ENCODE measurements around the gene HHIPL1. TPM values are rescaled to one million over a fixed set of nuclear protein-coding genes. Genes with fewer than 3 reads are reported as not detected.
A peak's percentile ranks its signal among the peaks of the same experiment; 100 is the strongest.

The HHIPL1 gene
- 0.98 TPM for polyA plus RNA-seq (ENCODE audit: insufficient read length)
- long read RNA-seq, donor 1: 0 reads
- long read RNA-seq, donor 2, full-length matches to known transcripts: 1 of 1 reads
- long read RNA-seq, donor 2, partial matches to known transcripts: 0 of 1 reads
- long read RNA-seq, donor 2, other reads (novel, unspliced or antisense): 0 of 1 reads
- long read RNA-seq, donor 3: 0 reads
- long read RNA-seq, donor 4: 0 reads
- long read RNA-seq, donor 5, full-length matches to known transcripts: 1 of 1 reads
- long read RNA-seq, donor 5, partial matches to known transcripts: 0 of 1 reads
- long read RNA-seq, donor 5, other reads (novel, unspliced or antisense): 0 of 1 reads
- long read RNA-seq, donor 6, full-length matches to known transcripts: 1 of 6 reads
- long read RNA-seq, donor 6, partial matches to known transcripts: 5 of 6 reads
- long read RNA-seq, donor 6, other reads (novel, unspliced or antisense): 0 of 6 reads
- long read RNA-seq, donor 7, full-length matches to known transcripts: 1 of 1 reads
- long read RNA-seq, donor 7, partial matches to known transcripts: 0 of 1 reads
- long read RNA-seq, donor 7, other reads (novel, unspliced or antisense): 0 of 1 reads
- long read RNA-seq, donor 8: 0 reads

- no peak for DNase-seq
Measured at GRCh38 chr14:99644723-99645544, at the start of gene HHIPL1. Gene HHIPL1 (plus strand): TSS chr14:99645129. CDS start chr14:99645208, 79 bp downstream.

GRCh38 chr14:99595524-99595923, 49.4 kb upstream of the HHIPL1 start:
- DNase-seq: no peak

DNA sequence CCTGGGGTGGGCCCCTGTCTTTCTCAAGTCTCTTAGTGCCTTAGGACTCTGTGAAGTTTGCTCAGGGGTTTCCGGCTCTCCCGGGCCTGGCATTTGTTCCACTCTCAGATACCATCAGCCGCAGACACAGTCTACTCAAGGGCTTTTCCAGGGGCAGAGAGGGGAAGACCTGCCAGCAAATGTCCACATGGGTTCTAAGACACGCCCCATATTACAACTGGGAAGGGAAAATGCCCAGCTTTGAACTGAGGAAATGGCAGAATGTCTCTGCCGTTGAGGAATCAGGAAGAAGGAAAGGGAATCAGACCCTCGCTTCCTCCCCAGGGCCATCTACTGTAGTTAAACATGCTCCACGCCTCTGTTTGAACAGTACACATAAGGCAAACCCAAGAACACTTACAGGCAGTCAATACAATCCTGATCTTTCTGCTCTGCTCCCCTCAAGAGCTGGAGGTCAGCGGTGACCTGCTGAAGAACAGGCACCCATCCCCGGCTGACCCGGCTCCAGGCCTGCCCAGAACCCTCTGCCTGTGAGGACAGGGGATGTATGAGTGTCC, 48.8 kb upstream of the HHIPL1 start:
- no peak for DNase-seq

DNA sequence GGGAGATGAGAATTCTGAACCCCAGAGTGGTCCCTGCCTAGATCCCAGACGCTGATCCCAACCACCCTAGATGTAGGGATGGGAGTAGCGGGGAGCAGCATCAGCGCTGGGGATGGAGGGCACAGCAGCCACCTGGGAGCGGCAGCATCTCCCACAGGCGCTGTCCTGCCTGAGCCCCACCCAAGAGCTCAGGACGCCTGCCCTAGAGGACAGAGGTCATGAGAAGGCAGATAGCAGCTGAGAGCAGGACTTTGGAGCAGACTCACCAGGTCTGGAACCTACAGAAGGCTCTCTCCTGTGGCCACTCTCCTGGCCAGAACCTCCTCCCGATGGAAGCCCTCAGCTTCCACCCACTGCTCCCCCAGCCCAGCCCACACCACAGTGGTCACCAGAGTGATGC, 48.2 kb upstream of the HHIPL1 start:
- DNase-seq: no peak

GRCh38 chr14:99597911-99598600, 46.9 kb upstream of the HHIPL1 start:
- no peak for DNase-seq

DNA sequence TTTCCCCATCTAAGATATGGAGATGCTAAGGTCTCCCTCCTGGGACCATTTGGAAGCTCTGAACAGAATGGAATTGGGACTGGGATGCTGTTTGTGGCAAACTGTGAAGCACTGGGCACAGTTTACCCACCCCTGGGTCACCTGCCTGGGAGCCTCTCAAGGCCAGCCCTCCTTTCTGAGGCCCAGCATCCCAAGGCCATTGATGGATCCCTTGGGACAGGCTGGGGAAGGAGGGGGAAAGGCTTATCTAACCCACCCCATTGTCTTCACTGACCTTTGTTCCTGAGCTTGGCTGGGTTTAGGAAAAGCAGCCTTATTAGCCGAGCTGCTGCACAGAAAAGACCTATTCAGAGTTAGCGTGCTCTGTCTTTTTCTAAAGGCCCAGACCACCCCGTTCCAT, 46.2 kb upstream of the HHIPL1 start:
- DNase-seq: no peak

GRCh38 chr14:99599393-99599792, 45.5 kb upstream of the HHIPL1 start:
- no peak for DNase-seq

DNA sequence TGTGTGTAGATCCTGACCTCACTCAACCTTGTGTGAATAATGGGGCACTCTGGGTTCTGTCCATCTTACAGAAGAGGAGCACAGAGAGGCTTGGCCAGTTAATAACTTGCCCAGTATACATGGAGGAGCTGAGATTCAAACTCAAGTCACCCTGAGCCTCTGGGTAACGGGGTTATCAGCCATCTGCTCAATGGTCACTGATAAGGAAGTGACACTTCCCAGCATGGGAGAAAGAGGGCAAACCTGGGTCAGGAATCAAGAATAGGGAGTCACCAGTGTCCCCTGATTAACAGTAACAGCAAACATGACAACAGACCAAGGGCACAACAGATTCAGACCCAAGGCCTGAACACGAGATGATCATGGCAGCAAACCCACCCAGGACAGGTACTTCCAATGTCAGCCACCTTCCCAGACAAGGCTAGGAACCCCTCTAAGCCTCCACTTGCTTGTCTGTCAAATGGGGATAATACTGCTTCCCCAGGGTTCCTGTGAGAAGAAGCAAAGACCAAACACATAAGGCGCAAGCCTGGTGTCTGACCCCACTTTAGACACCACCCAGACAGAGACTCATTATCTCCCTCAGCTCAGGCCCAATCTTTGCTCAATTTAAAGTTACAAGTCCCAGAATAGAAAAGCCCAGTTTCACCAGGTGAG, 44.6 kb upstream of the HHIPL1 start:
- no peak for DNase-seq

GRCh38 chr14:99601361-99601831, 43.5 kb upstream of the HHIPL1 start:
- DNase-seq: no peak

GRCh38 chr14:99602054-99602787, 42.7 kb upstream of the HHIPL1 start:
- no peak for DNase-seq

DNA sequence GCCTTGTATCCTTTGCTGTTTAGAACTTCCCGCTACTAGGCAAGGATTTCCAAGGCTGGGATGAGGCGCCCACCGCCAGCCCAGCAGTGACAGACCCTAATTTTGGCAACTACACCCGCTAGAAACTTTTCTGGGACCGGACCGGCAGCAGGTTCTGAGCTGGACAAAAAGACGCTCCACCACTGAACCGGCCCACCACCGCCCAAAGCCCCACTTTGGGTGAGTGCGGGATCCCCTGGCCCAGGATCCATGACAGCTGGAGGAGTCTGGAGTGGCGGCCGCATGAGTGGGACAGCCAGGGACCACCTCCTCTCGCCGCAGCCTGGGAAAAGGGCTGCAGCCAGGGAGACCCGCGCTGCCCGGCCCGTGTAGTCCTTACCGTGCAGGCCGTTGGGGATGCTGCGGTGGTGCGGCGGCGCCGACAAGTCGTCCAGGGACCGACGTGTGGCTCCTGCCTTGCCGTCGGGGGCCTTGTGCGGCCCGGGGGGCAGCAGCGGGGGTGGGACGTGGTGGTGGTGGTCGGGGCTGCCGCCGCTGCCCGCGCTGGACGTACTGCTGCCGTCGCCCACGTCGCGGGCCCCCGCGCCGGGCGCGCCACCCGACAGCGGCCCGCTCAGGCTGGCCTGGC, 42.0 kb upstream of the HHIPL1 start:
- DNase-seq: no peak

DNA sequence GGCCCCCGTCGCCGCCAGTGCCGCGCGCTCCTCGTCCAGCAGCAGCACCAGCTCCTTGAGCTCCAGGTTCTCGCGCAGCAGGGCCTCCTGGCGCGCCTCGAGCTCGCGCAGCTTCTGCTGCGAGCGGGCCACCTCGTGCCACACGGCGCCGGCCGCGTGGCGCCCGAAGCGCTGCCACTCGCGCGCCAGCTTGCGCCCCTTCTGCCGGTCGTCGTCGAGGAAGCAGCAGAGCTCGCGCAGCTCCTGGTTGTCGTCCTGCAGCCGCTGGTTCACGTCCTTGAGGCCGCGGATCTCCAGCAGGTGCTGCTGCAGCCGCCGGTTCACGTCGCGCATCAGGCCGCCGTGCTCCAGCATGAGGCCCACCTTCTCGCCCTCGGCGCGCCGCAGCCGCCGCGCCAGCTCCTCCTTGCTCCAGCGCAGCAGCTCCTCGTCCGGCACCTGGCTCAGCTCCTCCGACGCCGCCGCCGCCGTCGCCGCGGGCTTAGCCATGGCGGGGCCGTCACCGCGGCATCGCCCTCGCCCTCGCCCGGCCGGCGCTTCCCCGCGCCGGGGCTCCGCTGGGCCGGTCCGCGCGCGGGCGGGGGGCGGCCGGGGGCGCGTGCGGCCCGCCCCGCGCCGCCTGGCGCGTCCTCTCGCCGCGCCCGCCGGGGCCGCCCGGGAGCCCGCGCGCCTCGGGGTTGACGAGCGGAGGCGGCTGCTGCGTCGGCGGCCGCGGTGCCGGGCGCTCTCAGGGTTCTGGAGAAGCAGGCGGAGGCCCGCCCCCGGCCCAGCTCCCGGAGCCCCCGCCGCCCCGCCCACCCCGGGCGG, 41.3 kb upstream of the HHIPL1 start, which contains the start of gene CCDC85C:
CCDC85C (minus strand) TSS at position 737 of the 807 bp plus-strand sequence; CDS start at position 489, 248 bp downstream.
- no peak for DNase-seq

DNA sequence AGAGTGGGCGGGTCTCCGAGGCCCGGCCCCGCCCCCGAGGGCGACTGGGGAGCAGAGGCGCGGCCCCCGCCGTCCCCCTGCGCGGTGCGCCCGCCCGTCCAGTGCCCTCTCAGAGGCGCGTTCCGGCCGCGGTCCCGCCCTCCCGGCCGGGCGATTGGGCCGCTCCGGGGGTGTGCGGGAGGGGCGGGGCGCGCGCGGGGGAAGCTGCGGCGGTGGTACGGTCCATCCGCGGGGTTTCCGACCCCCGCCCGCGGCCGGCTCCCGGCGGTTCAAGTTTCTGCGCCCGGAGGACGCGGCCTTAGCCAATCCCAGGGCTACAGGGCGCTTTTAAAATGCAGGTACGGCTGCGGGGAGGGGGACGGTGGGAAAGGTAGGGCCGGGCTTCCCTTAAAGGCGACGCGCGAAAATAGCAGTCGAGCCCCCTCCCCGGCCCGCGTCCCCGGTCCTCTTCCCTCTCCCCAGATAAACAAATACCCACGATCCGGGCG, 40.6 kb upstream of the HHIPL1 start:
- peak; percentile 96 for DNase-seq

DNA sequence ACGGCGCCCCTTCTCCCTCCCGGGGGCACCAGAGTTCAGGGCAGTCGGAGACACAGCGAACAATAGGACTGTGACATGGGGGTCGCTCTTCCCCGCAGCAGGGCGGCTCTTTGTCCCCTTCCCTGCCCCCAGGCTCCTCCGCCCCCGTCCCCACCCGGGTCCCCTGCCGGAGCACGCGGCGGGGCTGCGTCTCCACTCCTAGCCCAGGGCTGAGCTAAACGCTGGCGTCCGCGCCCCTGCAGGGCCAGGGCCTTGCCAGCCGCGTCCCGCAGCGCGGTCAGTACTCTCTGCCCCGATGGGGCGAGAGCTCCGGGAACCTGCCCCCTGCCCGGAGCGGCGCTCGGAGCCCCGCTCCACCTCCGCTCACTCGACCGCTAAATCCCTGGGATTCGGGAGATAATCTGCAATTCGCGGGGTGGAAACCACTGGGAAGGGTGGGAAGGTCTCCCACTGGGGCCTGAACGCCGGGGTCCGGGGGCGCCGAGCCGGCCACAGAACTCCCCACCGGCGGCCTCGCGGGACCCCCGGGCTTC, 40.1 kb upstream of the HHIPL1 start:
- DNase-seq: no peak

DNA sequence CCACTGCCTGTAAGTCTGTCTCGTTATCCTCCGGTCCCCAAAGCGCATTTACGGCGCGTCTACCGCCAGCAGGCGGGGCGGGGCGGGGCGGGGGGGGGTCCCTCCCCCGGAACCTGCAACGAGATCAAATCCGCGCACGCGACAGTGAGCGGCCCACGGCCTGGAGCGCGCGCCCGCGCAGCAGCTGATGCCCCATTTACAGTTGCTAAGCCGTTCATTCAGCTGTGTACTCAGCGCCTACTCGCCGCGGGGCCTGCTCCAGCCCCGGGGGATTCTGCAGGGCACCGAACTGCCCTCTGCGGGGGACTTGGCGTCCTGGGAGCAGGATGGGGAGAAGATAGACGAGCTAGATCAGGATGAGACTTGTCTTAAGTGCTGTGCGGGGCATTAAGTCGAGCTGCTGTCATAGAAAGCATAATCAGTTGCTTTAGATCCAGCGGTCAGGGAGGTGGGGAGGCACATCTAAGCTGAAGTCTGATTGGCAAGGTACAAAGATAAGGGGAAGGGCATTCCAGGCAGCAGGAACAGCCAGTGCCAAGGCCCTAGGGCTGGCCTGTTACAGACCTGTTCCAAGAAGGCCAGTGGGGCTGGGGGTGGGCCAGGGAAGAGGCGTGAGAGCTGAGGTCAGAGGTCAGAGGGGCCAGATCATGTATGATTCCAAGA, 39.5 kb upstream of the HHIPL1 start:
- no peak for DNase-seq

DNA sequence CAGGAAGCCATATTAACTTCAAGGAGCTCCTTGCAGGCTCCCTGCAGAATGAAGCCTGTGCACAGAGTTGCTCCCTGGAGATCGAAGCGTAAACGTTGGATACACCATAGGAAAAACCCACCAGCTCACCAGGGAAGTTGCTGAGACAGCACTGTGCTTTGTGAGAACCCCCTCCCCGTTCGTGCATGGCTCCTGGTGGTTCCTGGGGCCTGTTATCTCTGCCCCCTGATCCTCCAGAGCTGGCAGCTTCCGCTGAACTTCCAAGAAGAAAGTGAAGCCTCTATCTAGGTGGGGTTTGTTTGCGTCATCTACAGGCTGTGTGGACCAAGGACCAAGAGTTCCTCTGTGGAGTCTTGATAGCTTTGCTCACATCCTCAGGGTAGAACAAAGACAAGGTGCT, 38.6 kb upstream of the HHIPL1 start:
- DNase-seq: no peak

GRCh38 chr14:99608591-99608990, 36.3 kb upstream of the HHIPL1 start:
- DNase-seq: no peak

Data from left kidney (tissue), 8 donors.